Measurements from ENCODE around the gene IL25. TPM values are rescaled to one million over a fixed set of nuclear protein-coding genes. Genes with fewer than 3 reads are reported as not detected.

IL25 gene
- total and polyA plus RNA-seq, 2 of the 13 experiments (the other 11 are each of a cell fraction or from before 2014, with no cell fraction given) = not detected

GRCh38 chr14:23327947-23328744 lies 44.5 kb upstream of the IL25 start (continued):
- TF ChIP-seq, protein P1, sequence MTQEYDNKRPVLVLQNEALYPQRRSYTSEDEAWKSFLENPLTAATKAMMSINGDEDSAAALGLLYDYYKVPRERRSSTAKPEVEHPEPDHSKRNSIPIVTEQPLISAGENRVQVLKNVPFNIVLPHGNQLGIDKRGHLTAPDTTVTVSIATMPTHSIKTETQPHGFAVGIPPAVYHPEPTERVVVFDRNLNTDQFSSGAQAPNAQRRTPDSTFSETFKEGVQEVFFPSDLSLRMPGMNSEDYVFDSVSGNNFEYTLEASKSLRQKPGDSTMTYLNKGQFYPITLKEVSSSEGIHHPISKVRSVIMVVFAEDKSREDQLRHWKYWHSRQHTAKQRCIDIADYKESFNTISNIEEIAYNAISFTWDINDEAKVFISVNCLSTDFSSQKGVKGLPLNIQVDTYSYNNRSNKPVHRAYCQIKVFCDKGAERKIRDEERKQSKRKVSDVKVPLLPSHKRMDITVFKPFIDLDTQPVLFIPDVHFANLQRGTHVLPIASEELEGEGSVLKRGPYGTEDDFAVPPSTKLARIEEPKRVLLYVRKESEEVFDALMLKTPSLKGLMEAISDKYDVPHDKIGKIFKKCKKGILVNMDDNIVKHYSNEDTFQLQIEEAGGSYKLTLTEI (CRISPR knock-in tag; conservative IDR thresholded peaks at IDR 0.05) = no peak
- no peak for TF ChIP-seq ZNF7 (CRISPR knock-in tag; IDR thresholded peaks at IDR 0.05)
- no peak for TF ChIP-seq ZNF33B (CRISPR knock-in tag; IDR thresholded peaks at IDR 0.05)
- no peak for TF ChIP-seq MAF1 (CRISPR knock-in tag; IDR thresholded peaks at IDR 0.05; ENCODE audit: borderline replicate concordance)
- no peak for TF ChIP-seq NFIC (IDR thresholded peaks at IDR 0.05; ENCODE audit: low read length)
- no peak for TF ChIP-seq PTBP1 (IDR thresholded peaks at IDR 0.05; ENCODE audit: low read depth, low read length, poor library complexity, severe bottlenecking)
- TF ChIP-seq ZNF20 (CRISPR knock-in tag; IDR thresholded peaks at IDR 0.05) = no peak
- no peak for TF ChIP-seq IRF1 (CRISPR knock-in tag; IDR thresholded peaks at IDR 0.05; ENCODE audit: low read depth)
- TF ChIP-seq YY1 (IDR thresholded peaks at IDR 0.05; ENCODE audit: insufficient read depth, insufficient replicate concordance, low read depth, low read length) = no peak
- TF ChIP-seq ZNF773 (CRISPR knock-in tag; IDR thresholded peaks at IDR 0.05; ENCODE audit: borderline replicate concordance) = no peak
- no peak for TF ChIP-seq ZNF558 (CRISPR knock-in tag; IDR thresholded peaks at IDR 0.05; ENCODE audit: borderline replicate concordance)
- no peak for TF ChIP-seq CEBPB (IDR thresholded peaks at IDR 0.05; ENCODE audit: borderline replicate concordance, low read depth, low read length)
- TF ChIP-seq KLF11 (CRISPR knock-in tag; IDR thresholded peaks at IDR 0.05) = no peak
- TF ChIP-seq CERS6 (CRISPR knock-in tag; IDR thresholded peaks at IDR 0.05) = no peak
- TF ChIP-seq, protein P2, sequence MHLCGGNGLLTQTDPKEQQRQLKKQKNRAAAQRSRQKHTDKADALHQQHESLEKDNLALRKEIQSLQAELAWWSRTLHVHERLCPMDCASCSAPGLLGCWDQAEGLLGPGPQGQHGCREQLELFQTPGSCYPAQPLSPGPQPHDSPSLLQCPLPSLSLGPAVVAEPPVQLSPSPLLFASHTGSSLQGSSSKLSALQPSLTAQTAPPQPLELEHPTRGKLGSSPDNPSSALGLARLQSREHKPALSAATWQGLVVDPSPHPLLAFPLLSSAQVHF (CRISPR knock-in tag; IDR thresholded peaks at IDR 0.05) = no peak
- no peak for TF ChIP-seq PAWR (CRISPR knock-in tag; IDR thresholded peaks at IDR 0.05; ENCODE audit: borderline replicate concordance)
- TF ChIP-seq MEIS1 (CRISPR knock-in tag; IDR thresholded peaks at IDR 0.05; ENCODE audit: borderline replicate concordance) = no peak
- TF ChIP-seq TMF1 (CRISPR knock-in tag; IDR thresholded peaks at IDR 0.05; ENCODE audit: low read depth) = no peak
- no peak for TF ChIP-seq NPAS2 (CRISPR knock-in tag; IDR thresholded peaks at IDR 0.05; ENCODE audit: borderline replicate concordance)
- TF ChIP-seq, protein P3, sequence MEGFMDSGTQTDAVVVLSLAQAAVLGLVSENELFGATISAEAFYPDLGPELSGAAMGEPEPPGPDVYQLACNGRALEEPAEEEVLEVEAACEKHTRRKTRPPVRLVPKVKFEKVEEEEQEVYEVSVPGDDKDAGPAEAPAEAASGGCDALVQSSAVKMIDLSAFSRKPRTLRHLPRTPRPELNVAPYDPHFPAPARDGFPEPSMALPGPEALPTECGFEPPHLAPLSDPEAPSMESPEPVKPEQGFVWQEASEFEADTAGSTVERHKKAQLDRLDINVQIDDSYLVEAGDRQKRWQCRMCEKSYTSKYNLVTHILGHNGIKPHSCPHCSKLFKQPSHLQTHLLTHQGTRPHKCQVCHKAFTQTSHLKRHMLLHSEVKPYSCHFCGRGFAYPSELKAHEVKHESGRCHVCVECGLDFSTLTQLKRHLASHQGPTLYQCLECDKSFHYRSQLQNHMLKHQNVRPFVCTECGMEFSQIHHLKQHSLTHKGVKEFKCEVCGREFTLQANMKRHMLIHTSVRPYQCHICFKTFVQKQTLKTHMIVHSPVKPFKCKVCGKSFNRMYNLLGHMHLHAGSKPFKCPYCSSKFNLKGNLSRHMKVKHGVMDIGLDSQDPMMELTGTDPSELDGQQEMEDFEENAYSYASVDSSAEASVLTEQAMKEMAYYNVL (CRISPR knock-in tag; IDR thresholded peaks at IDR 0.05; ENCODE audit: borderline replicate concordance) = no peak
- TF ChIP-seq ZFP37 (CRISPR knock-in tag; IDR thresholded peaks at IDR 0.05; ENCODE audit: borderline replicate concordance) = no peak
- TF ChIP-seq ZNF263 (CRISPR knock-in tag; IDR thresholded peaks at IDR 0.05) = no peak
- TF ChIP-seq ZNF317 (CRISPR knock-in tag; IDR thresholded peaks at IDR 0.05) = no peak
- no peak; the same call in 1 of the 2 replicates for TF ChIP-seq DRAP1 (CRISPR knock-in tag; IDR thresholded peaks at IDR 0.05)

All from HepG2 (cell line).